ENCODE results near the gene COL8A1. TPM values are rescaled to one million over a fixed set of nuclear protein-coding genes. Genes with fewer than 3 reads are reported as not detected.

COL8A1 gene
- total RNA-seq, 1 experiment from 2014 or later, result 0.07 TPM

- peaks cover 70% of the 10 kb centered on the region for H3K27me3 ChIP-seq (ENCODE audit: insufficient read depth, low read length)
- DNase-seq (ENCODE audit: low read depth, low spot score), result no peak
- BruUV-seq (replicated peaks), result no TSS peak
- no peak overlapping the region for H3K4me2 ChIP-seq (ENCODE audit: low read length)
- no peak overlapping the region for H3K9ac ChIP-seq (ENCODE audit: low read length)
- intact Hi-C loops (cut with micrococcal nuclease), result no loop called here
- no peaks in the 10 kb centered on the region for H3K9me2 ChIP-seq (ENCODE audit: insufficient read depth)
- H3K27ac ChIP-seq (ENCODE audit: low read depth, low read length), result no peak overlapping the region
- no peaks in the 10 kb centered on the region for H3K79me2 ChIP-seq (ENCODE audit: insufficient read depth, low read length)
- TF ChIP-seq RAD21 (IDR thresholded peaks at IDR 0.05; ENCODE audit: low read depth), result no peak
- no peak for TF ChIP-seq ZNF274 (IDR thresholded peaks at IDR 0.05; ENCODE audit: low read depth, low read length)
- no peak for TF ChIP-seq CEBPB (IDR thresholded peaks at IDR 0.05; ENCODE audit: low read depth)
- TF ChIP-seq ELF1 (IDR thresholded peaks at IDR 0.05; ENCODE audit: borderline replicate concordance, low read depth), result no peak
- CTCF ChIA-PET, result no interaction called here
- H3K9me3 ChIP-seq (ENCODE audit: control insufficient read depth in 1 of 2, insufficient read depth in 1 of 2, low read depth in 1 of 2, low read length in 2 of 2), result no peaks in the 10 kb centered on the region
- no peak overlapping the region for H2AFZ ChIP-seq (ENCODE audit: low read depth, low read length, poor library complexity, severe bottlenecking)
- RAD21 ChIA-PET (ENCODE audit: low non-redundant PET in 1 of 2, low total read pairs in 2 of 2, uncharacterized antibody in 2 of 2, unreplicated experiment in 2 of 2), result no interaction called here
- POLR2A ChIA-PET, result no interaction called here
- 0 out of 2 replicates have a peak, but pooled peaks cover 2% of the 10 kb centered on the region for H4K20me1 ChIP-seq (ENCODE audit: insufficient read depth)
- H3K4me1 ChIP-seq (ENCODE audit: control insufficient read depth in 1 of 2, insufficient read depth in 2 of 2, low read length in 2 of 2), result no peaks in the 10 kb centered on the region
- no peak overlapping the region for H3K4me3 ChIP-seq (replicated peaks in 1 of 2; ENCODE audit: low read depth in 1 of 2, low read length in 2 of 2)
- H3K36me3 ChIP-seq (ENCODE audit: control insufficient read depth in 1 of 2, insufficient read depth in 2 of 2, low read length in 2 of 2), result no peaks in the 10 kb centered on the region
- ATAC-seq, result no peak
Observed at GRCh38 chr3:99762901-99763300, 124.5 kb downstream of the COL8A1 start.

GRCh38 chr3:99764377-99764776 is 126.0 kb downstream of the COL8A1 start:
- Histone ChIP-seq H3K36me3 (ENCODE audit: control insufficient read depth in 1 of 2, insufficient read depth in 2 of 2, low read length in 2 of 2) (no peaks in the 10 kb centered on the region), H3K27ac (ENCODE audit: low read depth, low read length) (no peak overlapping the region), H3K4me2 (ENCODE audit: low read length) (no peak overlapping the region), H2AFZ (ENCODE audit: low read depth, low read length, poor library complexity, severe bottlenecking) (no peak overlapping the region), H3K9ac (ENCODE audit: low read length) (no peak overlapping the region), H3K4me3 (replicated peaks in 1 of 2; ENCODE audit: low read depth in 1 of 2, low read length in 2 of 2) (no peak overlapping the region), H3K4me1 (ENCODE audit: control insufficient read depth in 1 of 2, insufficient read depth in 2 of 2, low read length in 2 of 2) (no peaks in the 10 kb centered on the region), H3K27me3 (ENCODE audit: insufficient read depth, low read length) (peaks cover 70% of the 10 kb centered on the region), H3K9me3 (ENCODE audit: control insufficient read depth in 1 of 2, insufficient read depth in 1 of 2, low read depth in 1 of 2, low read length in 2 of 2) (no peaks in the 10 kb centered on the region), H3K9me2 (ENCODE audit: insufficient read depth) (no peaks in the 10 kb centered on the region), H3K79me2 (ENCODE audit: insufficient read depth, low read length) (no peaks in the 10 kb centered on the region), H4K20me1 (ENCODE audit: insufficient read depth) (no peaks in the 10 kb centered on the region)
- no TSS peak for BruUV-seq (replicated peaks)
- ATAC-seq, result no peak
- CTCF ChIA-PET, result no interaction called here
- intact Hi-C loops (cut with micrococcal nuclease), result no loop called here
- RAD21 ChIA-PET (ENCODE audit: low non-redundant PET in 1 of 2, low total read pairs in 2 of 2, uncharacterized antibody in 2 of 2, unreplicated experiment in 2 of 2), result no interaction called here
- POLR2A ChIA-PET, result no interaction called here
- no peak for DNase-seq (ENCODE audit: low read depth, low spot score)
- TF ChIP-seq ZBTB33 (IDR thresholded peaks at IDR 0.05; ENCODE audit: extremely low read depth, insufficient replicate concordance, low read length) (no peak), REST (IDR thresholded peaks at IDR 0.05; ENCODE audit: low read depth) (no peak), POLR2A (IDR thresholded peaks at IDR 0.05; ENCODE audit: borderline replicate concordance, extremely low read depth, insufficient read depth, insufficient read length) (no peak), CEBPB (IDR thresholded peaks at IDR 0.05; ENCODE audit: low read depth) (no peak), FOSL1 (IDR thresholded peaks at IDR 0.05; ENCODE audit: low read depth) (no peak), EZH2 (IDR thresholded peaks at IDR 0.05) (no peak), EZH2phosphoT487 (IDR thresholded peaks at IDR 0.05; ENCODE audit: borderline replicate concordance) (no peak), SIN3A (IDR thresholded peaks at IDR 0.05; ENCODE audit: low read depth) (no peak), TCF7L2 (IDR thresholded peaks at IDR 0.05; ENCODE audit: borderline replicate concordance, extremely low read depth, insufficient read depth, insufficient read length) (no peak), ATF3 (IDR thresholded peaks at IDR 0.05) (no peak), SRF (IDR thresholded peaks at IDR 0.05; ENCODE audit: low read depth) (no peak), CBX3 (IDR thresholded peaks at IDR 0.05; ENCODE audit: low read depth) (no peak), YY1 (IDR thresholded peaks at IDR 0.05; ENCODE audit: extremely low read depth, insufficient replicate concordance, low read depth, low read length) (no peak), POLR2AphosphoS5 (IDR thresholded peaks at IDR 0.05; ENCODE audit: low read depth, low read length) (no peak)

All from HCT116 (cell line).